Neural cell (in vitro differentiated cells): ENCODE results near the gene C1QB.
A peak's percentile ranks its signal among the peaks of the same experiment; 100 is the strongest.

Source experiments
- POLR2AphosphoS5 ChIP-seq: IDR thresholded peaks from 2 replicates; pipeline ENCODE4 v1.6.1; 2012
- RAD21 ChIP-seq: fragments of 450-650 bp; conservative IDR thresholded peaks from 2 replicates; pipeline ENCODE4 v1.6.1; 2014; ENCODE audit warnings: antibody characterized with exemption, mild to moderate bottlenecking, moderate library complexity
- SMC3 ChIP-seq: fragments of 450-650 bp; conservative IDR thresholded peaks from 2 replicates; pipeline ENCODE4 v1.6.1; 2014; ENCODE audit warnings: antibody characterized with exemption, mild to moderate bottlenecking, moderate library complexity; ENCODE audit not compliant: poor library complexity
- TF ChIP-seq, protein P1 (sequence below): fragments of 450-650 bp; IDR thresholded peaks from 2 replicates; pipeline ENCODE4 v1.5.1; 2014; ENCODE audit warnings: antibody characterized with exemption, mild to moderate bottlenecking, moderate library complexity; ENCODE audit not compliant: poor library complexity, severe bottlenecking

DNA sequence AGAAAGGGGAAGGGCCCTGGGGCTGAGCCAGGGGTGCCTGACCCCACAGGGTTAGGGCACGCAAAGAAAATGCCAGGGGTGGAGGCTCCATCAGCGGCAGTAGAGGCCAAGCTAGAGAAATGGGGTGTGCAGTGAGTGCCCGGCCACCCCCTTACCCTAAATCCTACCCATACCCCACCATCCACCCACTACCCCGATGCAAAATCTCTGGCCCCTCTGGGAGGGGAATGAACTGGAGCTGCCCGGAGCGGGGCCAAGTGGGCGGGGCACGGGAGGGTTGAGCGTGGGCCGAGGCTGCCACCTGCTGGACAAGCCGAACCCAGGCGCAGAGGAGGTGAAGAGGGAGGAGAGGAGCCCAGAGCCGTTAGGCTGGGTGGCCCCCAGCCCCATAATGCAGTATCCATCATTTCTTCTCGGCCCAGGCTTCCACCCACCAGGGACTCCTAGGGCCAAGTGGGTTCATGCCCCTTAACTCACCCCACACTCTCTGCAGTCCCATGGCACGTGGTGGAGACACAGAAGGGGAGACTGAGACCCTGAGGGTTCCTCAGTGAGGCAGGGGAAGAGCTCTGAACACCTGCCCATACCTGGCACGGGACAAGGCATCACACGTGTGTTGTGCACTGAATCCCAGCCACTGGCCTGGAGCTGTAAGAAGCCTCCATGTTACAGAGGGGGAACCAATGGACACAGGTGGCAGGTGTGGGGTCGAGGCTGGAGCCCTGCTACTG is 11.0 kb upstream of the C1QB start:
- TF ChIP-seq, protein P1, sequence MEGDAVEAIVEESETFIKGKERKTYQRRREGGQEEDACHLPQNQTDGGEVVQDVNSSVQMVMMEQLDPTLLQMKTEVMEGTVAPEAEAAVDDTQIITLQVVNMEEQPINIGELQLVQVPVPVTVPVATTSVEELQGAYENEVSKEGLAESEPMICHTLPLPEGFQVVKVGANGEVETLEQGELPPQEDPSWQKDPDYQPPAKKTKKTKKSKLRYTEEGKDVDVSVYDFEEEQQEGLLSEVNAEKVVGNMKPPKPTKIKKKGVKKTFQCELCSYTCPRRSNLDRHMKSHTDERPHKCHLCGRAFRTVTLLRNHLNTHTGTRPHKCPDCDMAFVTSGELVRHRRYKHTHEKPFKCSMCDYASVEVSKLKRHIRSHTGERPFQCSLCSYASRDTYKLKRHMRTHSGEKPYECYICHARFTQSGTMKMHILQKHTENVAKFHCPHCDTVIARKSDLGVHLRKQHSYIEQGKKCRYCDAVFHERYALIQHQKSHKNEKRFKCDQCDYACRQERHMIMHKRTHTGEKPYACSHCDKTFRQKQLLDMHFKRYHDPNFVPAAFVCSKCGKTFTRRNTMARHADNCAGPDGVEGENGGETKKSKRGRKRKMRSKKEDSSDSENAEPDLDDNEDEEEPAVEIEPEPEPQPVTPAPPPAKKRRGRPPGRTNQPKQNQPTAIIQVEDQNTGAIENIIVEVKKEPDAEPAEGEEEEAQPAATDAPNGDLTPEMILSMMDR: peak; percentile 97
- TF ChIP-seq RAD21 (peak; percentile 99), POLR2AphosphoS5 (no peak), SMC3 (peak; percentile 100)
